PC-9 (cell line): ENCODE data around the gene MAP6D1. TPM values are rescaled to one million over a fixed set of nuclear protein-coding genes. Genes with fewer than 3 reads are reported as not detected.
"Not testable (repeated sequence)": the region's sequence is repeated elsewhere in the genome, so short reads cannot be mapped to it uniquely, and the experiment has no call there.

Source experiments
- BruUV-seq: library from RNA; stranded (reverse); fragments of 400-500 nt; replicated peaks from 2 replicates; lab custom pipeline; 2021; lab: Mats Ljungman, UMichigan
- CTCF ChIA-PET: fragments of 300-600 bp; sonication (Branson Sonifier 250); formaldehyde crosslinking; loops from one replicate; lab custom pipeline; 2022; ENCODE audit warnings: antibody characterized with exemption; lab: Charles Lee
- POLR2A ChIA-PET: fragments of 300-600 bp; sonication (Branson Sonifier 250); formaldehyde crosslinking; loops from one replicate; lab custom pipeline; 2022; ENCODE audit warnings: antibody characterized with exemption; ENCODE audit not compliant: unreplicated experiment; lab: Charles Lee
- DNase-seq, 2 experiments: peaks; one replicate each; pipeline versions ENCODE4 v3.0.0 to v3.0.0-alpha.2; 2015 to 2022; ENCODE audit warnings: mixed read lengths in 1 of 2
- H2AFZ ChIP-seq: fragments of 200-600 bp; sonication (generic); 2 replicates; pipeline ENCODE4 v1.8.1; 2017; ENCODE audit warnings: antibody characterized with exemption
- H3F3A ChIP-seq: fragments of 200-600 bp; sonication (generic); 2 replicates; pipeline ENCODE4 v1.8.1; 2017; ENCODE audit warnings: antibody characterized with exemption, mild to moderate bottlenecking, low read depth; ENCODE audit not compliant: insufficient read depth
- H3K27ac ChIP-seq: fragments of 200-600 bp; sonication (generic); 2 replicates; pipeline ENCODE4 v1.6.1; 2016; ENCODE audit warnings: mixed run types
- H3K27me3 ChIP-seq: fragments of 200-600 bp; sonication (generic); 2 replicates; pipeline ENCODE4 v1.6.1; 2016; ENCODE audit warnings: low read depth, mixed run types; ENCODE audit not compliant: insufficient read depth
- H3K36me3 ChIP-seq: fragments of 200-600 bp; sonication (generic); 2 replicates; pipeline ENCODE4 v1.6.1; 2016; ENCODE audit warnings: low read depth, mixed run types
- H3K4me1 ChIP-seq: fragments of 200-600 bp; sonication (generic); replicated peaks from 2 replicates; pipeline ENCODE4 v1.6.1; 2016; ENCODE audit warnings: mixed run types; ENCODE audit not compliant: insufficient read depth
- H3K4me2 ChIP-seq: fragments of 200-600 bp; sonication (generic); 2 replicates; pipeline ENCODE4 v1.6.1; 2017; ENCODE audit warnings: mixed run types
- H3K4me3 ChIP-seq: fragments of 200-600 bp; sonication (generic); 2 replicates; pipeline ENCODE4 v1.6.1; 2016; ENCODE audit warnings: mixed run types
- H3K79me2 ChIP-seq: fragments of 200-600 bp; sonication (generic); 2 replicates; pipeline ENCODE4 v1.6.1; 2017; ENCODE audit warnings: low read depth, mixed run types
- H3K9me2 ChIP-seq: fragments of 200-600 bp; sonication (generic); 2 replicates; pipeline ENCODE4 v1.8.1; 2017; ENCODE audit warnings: mild to moderate bottlenecking; ENCODE audit not compliant: insufficient read depth
- H3K9me3 ChIP-seq: fragments of 200-600 bp; sonication (generic); 2 replicates; pipeline ENCODE4 v1.8.1; 2016; ENCODE audit warnings: low read depth; ENCODE audit not compliant: insufficient read depth
- H4K20me1 ChIP-seq: fragments of 200-600 bp; sonication (generic); 2 replicates; pipeline ENCODE4 v1.8.1; 2017; ENCODE audit not compliant: insufficient read depth
- EZH2 ChIP-seq: fragments of 200-600 bp; sonication (generic); IDR thresholded peaks from 2 replicates; pipeline ENCODE4 v1.8.0; 2017; ENCODE audit warnings: antibody characterized with exemption, low read depth
- intact Hi-C: fragments of 100-400 bp; cut with micrococcal nuclease; formaldehyde crosslinking; loops from one replicate; pipeline ENCODE4 v1.10.0; 2022; ENCODE audit not compliant: unreplicated experiment
- total RNA-seq: library from RNA; stranded (reverse); gene quantifications from 2 replicates; pipeline ENCODE4 v1.2.3, GENCODE V29; 2021
- TF ChIP-seq, protein P1 (sequence below): fragments of 200-600 bp; sonication (generic); conservative IDR thresholded peaks from 2 replicates; pipeline ENCODE4 v1.6.1; 2017; ENCODE audit warnings: mixed run types, antibody characterized with exemption, mild to moderate bottlenecking, moderate library complexity

MAP6D1 gene
- total RNA-seq, 1 experiment from 2014 or later: 2.2 TPM

DNA sequence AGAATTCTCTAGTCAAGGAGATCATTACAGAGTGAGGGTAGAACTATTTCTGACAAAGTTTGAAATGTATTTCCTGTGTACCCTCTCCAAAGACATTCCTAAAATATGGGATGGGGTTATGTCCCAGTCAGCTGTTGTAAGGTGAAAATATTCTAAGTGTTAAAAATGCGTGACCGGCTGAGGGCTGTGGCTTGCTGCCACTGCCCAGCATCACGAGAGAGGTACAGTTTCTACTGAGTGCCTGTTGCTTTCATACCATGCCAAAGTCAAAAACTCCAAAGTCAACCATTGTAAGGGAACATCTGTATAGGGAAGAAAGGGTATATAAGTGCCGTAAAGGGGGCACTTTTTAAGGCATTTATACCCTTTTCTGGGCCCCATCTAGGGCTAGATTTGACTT, 30.9 kb downstream of the MAP6D1 start:
- Histone ChIP-seq H2AFZ (no peak overlapping the region), H3K36me3 (peaks cover 19% of the 10 kb centered on the region; the same call in 1 of the 2 replicates), H3K27me3 (no peaks in the 10 kb centered on the region), H3K27ac (no peak overlapping the region), H3K4me3 (no peak overlapping the region), H3K4me1 (no peaks in the 10 kb centered on the region), H3K9me2 (no peaks in the 10 kb centered on the region), H3F3A (peaks cover 5% of the 10 kb centered on the region; the same call in 1 of the 2 replicates), H4K20me1 (no peaks in the 10 kb centered on the region), H3K79me2 (no peaks in the 10 kb centered on the region), H3K4me2 (no peak overlapping the region), H3K9me3 (no peaks in the 10 kb centered on the region)
- POLR2A ChIA-PET: no interaction called here
- DNase-seq: no peak
- intact Hi-C loops: no loop called here
- TF ChIP-seq EZH2: no peak
- no TSS peak for BruUV-seq
- CTCF ChIA-PET: no interaction called here

DNA sequence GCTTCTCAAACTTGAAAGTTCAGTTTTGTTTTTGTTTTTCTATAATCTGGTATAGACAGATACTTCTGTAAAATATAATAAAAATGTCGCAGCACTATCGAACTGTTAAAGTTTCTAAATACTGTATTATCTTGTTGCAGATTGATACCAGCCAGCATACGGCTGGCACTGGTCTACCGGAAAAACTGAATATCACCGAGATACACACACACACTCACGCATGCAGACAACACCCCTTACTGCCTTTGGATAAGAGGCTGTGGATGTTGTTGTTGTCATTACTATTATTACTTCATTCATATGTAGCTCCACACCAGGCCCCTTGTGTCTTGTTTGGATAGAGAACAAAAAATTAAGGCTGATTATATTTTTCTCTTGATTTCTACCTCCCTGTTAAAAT, 32.4 kb downstream of the MAP6D1 start:
- CTCF ChIA-PET: no interaction called here
- Histone ChIP-seq H3K4me3 (no peak overlapping the region), H3K4me1 (no peaks in the 10 kb centered on the region), H3K79me2 (no peaks in the 10 kb centered on the region), H3K9me2 (no peaks in the 10 kb centered on the region), H3K36me3 (peaks cover 14% of the 10 kb centered on the region; the same call in 1 of the 2 replicates), H3K4me2 (no peak overlapping the region), H3K27me3 (no peaks in the 10 kb centered on the region), H3F3A (peaks cover 5% of the 10 kb centered on the region), H3K9me3 (no peaks in the 10 kb centered on the region), H4K20me1 (no peaks in the 10 kb centered on the region), H3K27ac (no peak overlapping the region), H2AFZ (no peak overlapping the region)
- no peak for DNase-seq
- POLR2A ChIA-PET: no interaction called here
- intact Hi-C loops: no loop called here
- TF ChIP-seq, protein P1, sequence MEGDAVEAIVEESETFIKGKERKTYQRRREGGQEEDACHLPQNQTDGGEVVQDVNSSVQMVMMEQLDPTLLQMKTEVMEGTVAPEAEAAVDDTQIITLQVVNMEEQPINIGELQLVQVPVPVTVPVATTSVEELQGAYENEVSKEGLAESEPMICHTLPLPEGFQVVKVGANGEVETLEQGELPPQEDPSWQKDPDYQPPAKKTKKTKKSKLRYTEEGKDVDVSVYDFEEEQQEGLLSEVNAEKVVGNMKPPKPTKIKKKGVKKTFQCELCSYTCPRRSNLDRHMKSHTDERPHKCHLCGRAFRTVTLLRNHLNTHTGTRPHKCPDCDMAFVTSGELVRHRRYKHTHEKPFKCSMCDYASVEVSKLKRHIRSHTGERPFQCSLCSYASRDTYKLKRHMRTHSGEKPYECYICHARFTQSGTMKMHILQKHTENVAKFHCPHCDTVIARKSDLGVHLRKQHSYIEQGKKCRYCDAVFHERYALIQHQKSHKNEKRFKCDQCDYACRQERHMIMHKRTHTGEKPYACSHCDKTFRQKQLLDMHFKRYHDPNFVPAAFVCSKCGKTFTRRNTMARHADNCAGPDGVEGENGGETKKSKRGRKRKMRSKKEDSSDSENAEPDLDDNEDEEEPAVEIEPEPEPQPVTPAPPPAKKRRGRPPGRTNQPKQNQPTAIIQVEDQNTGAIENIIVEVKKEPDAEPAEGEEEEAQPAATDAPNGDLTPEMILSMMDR: no peak
- no peak for TF ChIP-seq EZH2
- no TSS peak for BruUV-seq

DNA sequence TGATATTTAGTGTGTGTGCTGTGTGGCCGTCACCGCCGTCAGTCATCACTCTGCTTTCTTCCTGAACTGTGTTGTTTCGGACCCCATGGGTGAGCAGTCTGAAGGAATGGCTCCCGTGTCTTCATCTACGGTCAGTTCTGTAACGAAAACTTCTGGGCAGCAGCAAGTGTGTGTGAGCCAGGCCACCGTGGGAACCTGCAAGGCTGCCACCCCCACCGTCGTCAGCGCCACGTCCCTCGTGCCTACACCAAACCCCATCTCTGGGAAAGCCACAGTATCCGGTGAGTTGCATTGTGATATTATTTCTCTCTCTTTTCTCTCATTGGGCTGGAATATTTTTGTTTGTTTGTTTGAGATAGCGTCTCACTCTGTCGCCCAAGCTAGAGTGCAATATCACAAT, 34.7 kb downstream of the MAP6D1 start:
- no TSS peak for BruUV-seq
- ChIA-PET CTCF (no interaction called here), POLR2A (no interaction called here)
- peaks cover 5% of the 10 kb centered on the region for H3F3A ChIP-seq
- no peaks in the 10 kb centered on the region for H3K79me2 ChIP-seq
- H3K27me3 ChIP-seq: no peaks in the 10 kb centered on the region
- no peak for DNase-seq
- intact Hi-C loops: no loop called here
- no peaks in the 10 kb centered on the region for H4K20me1 ChIP-seq
- H3K36me3 ChIP-seq: peaks cover 22% of the 10 kb centered on the region; the same call in 1 of the 2 replicates
- no peak overlapping the region for H3K27ac ChIP-seq
- H3K4me2 ChIP-seq: no peak overlapping the region
- TF ChIP-seq EZH2: no peak
- TF ChIP-seq, protein P1: no peak
- H3K4me3 ChIP-seq: no peak overlapping the region
- no peaks in the 10 kb centered on the region for H3K9me3 ChIP-seq
- no peaks in the 10 kb centered on the region for H3K4me1 ChIP-seq
- H3K9me2 ChIP-seq: no peaks in the 10 kb centered on the region
- H2AFZ ChIP-seq: no peak overlapping the region

DNA sequence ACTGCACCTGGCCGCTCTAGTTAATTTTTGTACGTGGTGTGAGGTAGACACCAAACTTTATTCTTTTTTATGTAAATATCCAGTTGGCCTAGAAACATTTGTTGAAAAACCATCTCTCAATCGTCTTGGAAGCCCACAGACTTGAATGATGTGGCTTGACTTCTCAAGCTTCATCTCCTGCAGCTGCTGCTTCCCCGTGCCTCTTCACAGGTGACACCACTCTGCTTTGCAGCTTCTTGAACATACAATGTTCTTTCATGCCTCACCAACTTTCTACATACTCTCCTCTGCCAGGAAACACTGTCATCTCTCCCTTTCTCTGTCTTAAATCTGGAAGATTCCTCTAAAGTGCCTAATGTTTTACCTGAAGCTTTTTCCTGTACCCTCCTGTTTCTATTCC, 35.6 kb downstream of the MAP6D1 start:
- no peak overlapping the region for H3K4me3 ChIP-seq
- CTCF ChIA-PET: no interaction called here
- no peaks in the 10 kb centered on the region for H3K27me3 ChIP-seq
- H3F3A ChIP-seq: peaks cover 5% of the 10 kb centered on the region
- BruUV-seq: no TSS peak
- no peaks in the 10 kb centered on the region for H3K4me1 ChIP-seq
- TF ChIP-seq, protein P1: no peak
- no peak for TF ChIP-seq EZH2
- no peak overlapping the region for H3K4me2 ChIP-seq
- H4K20me1 ChIP-seq: no peaks in the 10 kb centered on the region
- no peaks in the 10 kb centered on the region for H3K79me2 ChIP-seq
- H3K27ac ChIP-seq: no peak overlapping the region
- POLR2A ChIA-PET: no interaction called here
- peaks cover 22% of the 10 kb centered on the region; the same call in 1 of the 2 replicates for H3K36me3 ChIP-seq
- intact Hi-C loops: no loop called here
- H2AFZ ChIP-seq: no peak overlapping the region
- H3K9me3 ChIP-seq: no peaks in the 10 kb centered on the region
- DNase-seq: no peak
- H3K9me2 ChIP-seq: no peaks in the 10 kb centered on the region

DNA sequence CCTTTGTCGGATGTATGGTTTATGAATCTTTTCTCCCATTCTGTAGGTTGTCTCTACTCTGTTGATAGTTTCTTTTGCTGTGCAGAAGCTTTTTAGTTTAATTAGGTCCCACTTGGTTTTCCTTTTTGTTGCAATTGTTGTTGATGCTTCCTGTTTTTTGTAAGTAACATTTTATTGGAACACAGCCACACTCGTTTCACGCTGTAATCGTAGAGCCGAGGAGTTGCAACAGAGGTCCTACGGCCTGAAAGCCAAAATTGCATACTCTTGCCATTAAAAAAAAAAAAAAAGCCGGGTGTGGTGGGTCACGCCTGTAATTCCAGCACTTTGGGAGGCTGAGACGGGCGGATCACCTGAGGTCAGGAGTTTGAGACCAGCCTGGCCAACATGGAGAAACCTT, 40.9 kb downstream of the MAP6D1 start:
- H4K20me1 ChIP-seq, H3K9me3 ChIP-seq, POLR2A ChIA-PET, H3F3A ChIP-seq, CTCF ChIA-PET, intact Hi-C loops, BruUV-seq, H3K27ac ChIP-seq, H3K27me3 ChIP-seq, DNase-seq, H3K4me3 ChIP-seq, H3K9me2 ChIP-seq, H2AFZ ChIP-seq, H3K4me2 ChIP-seq, H3K79me2 ChIP-seq, H3K4me1 ChIP-seq: not testable (repeated sequence)
- H3K36me3 ChIP-seq: peaks cover 26% of the 10 kb centered on the region
